ENCODE results near the gene DDIAS.
"Not testable (repeated sequence)": the region's sequence is repeated elsewhere in the genome, so short reads cannot be mapped to it uniquely, and the experiment has no call there.

The DDIAS gene, protein sequence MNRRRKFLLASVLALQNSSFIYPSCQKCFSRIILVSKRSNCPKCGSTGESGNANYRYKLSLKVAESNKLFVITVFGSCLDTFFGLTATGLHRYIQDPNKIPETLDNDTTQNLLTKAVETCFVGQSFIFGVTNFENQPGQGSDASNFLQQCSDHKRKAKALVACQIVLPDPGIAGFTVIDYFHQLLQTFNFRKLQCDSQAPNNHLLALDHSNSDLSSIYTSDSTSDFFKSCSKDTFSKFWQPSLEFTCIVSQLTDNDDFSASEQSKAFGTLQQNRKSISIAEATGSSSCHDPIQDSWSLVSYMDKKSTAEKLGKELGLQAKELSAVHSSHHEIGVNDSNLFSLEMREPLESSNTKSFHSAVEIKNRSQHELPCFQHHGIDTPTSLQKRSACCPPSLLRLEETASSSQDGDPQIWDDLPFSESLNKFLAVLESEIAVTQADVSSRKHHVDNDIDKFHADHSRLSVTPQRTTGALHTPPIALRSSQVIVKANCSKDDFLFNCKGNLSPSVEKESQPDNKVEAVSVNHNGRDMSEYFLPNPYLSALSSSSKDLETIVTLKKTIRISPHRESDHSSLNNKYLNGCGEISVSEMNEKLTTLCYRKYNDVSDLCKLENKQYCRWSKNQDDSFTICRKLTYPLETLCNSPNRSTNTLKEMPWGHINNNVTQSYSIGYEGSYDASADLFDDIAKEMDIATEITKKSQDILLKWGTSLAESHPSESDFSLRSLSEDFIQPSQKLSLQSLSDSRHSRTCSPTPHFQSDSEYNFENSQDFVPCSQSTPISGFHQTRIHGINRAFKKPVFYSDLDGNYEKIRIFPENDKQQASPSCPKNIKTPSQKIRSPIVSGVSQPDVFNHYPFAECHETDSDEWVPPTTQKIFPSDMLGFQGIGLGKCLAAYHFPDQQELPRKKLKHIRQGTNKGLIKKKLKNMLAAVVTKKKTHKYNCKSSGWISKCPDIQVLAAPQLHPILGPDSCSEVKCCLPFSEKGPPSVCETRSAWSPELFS

DNA sequence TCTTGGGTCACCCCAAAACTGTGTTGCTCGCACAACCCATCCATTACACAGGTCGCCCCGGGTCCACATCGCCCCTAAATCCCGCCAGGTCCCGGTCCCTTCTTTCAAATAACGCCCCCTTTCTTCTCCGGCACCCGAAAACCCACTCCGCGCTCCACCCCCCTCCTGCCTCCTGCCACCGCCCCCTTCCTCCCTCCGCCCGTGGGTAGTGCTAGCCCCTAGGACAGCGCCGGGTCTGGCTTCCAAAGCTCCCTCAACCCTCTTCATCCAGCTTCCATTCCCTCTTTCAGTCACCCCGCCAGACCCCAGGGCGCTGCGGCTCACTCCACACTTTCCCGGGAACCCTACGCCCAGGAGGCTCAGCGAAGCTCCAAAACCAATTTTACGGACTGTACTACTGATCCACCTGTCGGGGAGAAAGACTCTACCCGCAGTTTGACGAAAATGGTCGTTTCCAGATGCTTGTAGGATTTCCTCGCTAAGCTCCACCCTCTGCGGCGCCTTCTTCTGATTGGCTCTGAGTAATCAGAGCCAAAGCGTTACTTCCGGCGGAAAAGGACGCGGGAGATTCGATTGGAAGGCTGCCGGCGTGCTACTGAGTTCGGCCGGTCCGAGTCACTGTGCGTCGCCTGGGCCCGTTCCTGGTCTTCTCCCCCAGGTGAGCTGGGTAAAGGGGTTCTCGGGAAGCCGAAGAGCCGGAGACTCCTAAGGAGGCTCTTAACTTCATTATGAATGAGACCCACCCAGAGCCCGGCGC, at the start of gene DDIAS:
Gene DDIAS (plus strand): TSS at position 572 of the 757 bp plus-strand sequence. CDS start 13,003 bp downstream, outside the sequence.
- peak; percentile 98 for DNase-seq (ENCODE audit: low spot score)

DNA sequence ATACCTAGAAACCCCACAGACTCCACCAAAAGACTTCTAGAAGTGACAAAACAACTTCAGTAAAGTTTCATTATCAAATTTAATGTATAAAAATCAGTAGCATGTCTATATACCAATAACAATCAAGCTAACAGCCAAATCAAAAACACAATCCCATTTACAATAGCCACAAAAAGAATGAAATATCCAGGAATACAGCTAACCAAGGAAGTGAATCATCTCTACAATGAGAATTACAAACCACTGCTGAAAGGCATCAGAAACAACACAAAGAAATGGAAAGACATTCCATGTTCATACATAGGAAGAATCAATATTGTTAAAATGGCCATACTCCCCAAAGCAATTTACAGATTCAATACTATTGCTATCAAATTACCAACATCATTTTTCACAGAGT, 47.3 kb upstream of the DDIAS start:
- DNase-seq (ENCODE audit: low spot score): no peak

DNA sequence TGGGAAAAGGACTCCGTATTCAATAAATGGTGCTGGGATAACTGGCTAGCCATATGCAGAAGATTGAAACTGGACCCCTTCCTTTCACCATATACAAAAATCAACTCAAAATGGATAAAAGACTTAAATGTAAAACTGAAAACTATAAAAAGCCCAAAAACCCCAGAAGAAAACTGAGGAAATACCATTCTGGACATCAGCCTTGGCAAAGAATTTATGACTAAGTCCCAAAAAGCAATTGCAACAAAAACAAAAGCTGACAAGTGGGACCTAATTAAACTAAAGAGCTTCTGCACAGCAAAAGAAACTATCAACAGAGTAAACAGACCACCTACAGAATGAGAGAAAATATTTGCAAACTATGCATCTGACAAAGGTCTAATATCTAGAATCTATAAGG, 46.6 kb upstream of the DDIAS start:
- not testable (repeated sequence) for DNase-seq (ENCODE audit: low spot score)

GRCh38 chr11:82855616-82856015, 45.9 kb upstream of the DDIAS start:
- DNase-seq (ENCODE audit: low spot score): no peak

- DNase-seq (ENCODE audit: low spot score): no peak
These were observed 44.4 kb upstream of the DDIAS start for GRCh38 chr11:82857145-82857544.

GRCh38 chr11:82858133-82858532, 43.4 kb upstream of the DDIAS start:
- no peak for DNase-seq (ENCODE audit: low spot score)

DNA sequence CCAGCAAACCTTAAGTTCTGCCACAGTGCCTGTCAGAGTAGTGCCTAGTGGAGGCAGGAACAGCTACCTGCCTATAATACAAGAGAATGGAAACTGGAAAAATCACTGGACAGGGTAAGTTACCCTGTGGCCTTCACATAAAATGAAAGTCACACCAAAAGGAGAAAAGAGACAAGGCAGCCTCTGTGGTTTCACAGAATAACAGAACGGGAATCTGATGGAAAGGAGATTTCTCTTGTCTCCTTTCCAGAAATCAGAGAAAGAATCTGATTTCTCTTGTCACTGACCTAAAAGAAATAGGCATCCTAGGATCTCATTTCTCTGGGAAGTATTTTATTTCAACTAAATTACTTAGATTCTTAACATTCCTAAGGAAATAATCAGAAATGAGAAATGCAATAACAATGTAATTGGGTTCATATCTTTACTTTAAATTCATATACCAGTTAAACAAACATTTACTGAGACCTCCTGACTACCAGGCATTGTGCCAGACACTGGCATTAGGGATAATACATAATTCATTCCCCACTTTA, 42.9 kb upstream of the DDIAS start:
- peak; percentile 76 for DNase-seq (ENCODE audit: low spot score)

DNA sequence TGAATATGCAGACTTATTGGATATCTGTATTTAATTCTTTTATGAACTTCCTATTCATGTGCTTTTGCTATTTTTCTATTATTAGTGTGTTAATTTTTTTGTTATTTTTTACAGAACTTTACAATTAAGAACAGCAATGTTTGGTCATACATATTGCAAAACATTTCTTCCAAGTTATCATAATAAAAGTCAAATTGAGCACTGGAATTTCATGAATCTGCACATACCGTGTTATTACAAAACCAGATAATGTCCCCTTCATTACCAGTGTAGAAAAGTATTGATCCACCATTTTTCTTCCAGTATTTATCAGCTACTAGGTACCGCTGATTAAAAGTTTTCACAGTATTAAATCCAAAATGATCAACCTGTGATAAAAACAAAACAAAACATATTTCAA, 41.8 kb upstream of the DDIAS start:
- DNase-seq (ENCODE audit: low spot score): no peak

DNA sequence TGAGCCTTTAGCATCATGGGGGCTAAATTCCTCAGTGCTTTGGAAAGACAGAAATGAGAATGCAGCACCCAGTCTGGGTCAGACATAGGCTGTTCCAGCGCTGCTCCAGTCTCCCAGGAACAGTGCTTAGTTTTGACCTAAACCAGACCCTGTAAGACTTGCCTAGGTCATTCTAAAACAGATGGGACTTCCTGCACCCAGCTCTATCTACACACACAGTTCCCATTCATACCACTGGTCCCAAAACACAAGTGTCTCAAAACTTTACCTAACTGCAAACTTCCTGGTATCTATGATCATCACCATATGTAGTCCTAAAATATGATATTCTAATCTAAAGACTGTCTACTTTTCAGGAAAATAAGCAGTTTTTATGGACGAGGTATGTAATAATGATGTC, 39.2 kb upstream of the DDIAS start:
- no peak for DNase-seq (ENCODE audit: low spot score)

GRCh38 chr11:82863209-82863608, 38.3 kb upstream of the DDIAS start:
- DNase-seq (ENCODE audit: low spot score): no peak

DNA sequence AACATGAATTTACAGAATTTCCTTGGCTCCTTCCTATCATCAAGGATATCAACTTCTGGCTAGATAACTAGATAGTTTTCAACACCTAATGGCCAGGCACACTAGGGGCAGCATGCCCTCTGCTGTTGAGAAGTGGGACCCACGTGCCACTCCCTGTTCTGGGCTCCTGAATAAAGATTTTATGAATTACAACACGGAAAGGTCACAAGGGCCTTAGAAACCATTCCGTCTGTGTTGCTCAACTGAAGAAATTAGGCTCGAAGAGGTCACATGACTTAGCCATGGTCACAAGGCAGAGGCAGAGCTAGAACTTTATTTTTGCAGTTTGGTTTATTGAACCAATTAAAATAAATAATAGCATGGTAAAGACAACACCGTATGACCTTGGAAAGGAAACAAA, 37.3 kb upstream of the DDIAS start:
- DNase-seq (ENCODE audit: low spot score): peak; percentile 91

DNA sequence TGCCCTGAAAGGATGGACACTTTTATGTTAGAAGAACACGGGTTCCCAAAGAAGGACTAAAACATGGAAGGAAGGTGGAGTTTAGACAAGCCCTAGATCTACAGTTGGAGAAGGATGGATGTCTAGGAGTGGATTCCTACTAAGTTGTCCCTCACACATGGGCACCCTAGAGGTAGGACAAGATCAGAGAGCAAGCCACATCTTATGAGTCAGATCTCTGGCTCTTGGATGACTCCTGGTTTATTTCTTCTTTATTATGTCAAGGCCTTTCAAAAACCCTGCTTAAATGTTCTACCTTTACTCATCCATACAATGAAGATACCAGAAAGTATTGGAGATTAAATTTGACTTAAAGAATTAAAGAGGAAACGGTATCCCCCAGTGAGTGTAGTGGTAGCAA, 35.7 kb upstream of the DDIAS start:
- no peak for DNase-seq (ENCODE audit: low spot score)

DNA sequence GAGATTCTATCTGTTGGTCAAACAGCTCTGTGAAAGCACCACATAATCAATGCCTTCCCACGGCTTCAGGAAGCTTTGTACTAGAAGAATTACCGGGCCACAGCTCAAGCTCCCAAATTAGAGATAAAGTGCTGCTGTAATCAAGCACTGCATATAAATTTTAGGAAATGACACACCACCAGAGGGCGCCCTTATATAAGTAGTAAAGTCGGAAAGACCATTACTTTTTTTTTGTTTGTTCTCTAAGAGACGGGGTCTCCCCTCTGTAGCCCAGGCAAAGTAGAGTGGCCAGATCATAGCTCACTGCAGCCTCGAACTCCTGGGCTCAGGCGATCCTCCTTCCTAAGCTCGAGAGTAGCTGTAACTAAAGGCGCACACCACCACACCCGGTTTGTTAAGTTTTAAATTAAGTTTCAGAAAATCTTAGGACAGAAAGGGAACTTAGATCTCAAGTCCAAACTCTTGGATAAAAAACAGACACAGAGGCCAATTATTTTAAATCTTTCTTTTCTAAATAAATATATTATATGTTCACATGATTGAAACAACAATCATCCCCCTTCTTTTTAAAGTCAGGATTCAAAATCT, 33.9 kb upstream of the DDIAS start:
- peak; percentile 88 for DNase-seq (ENCODE audit: low spot score)

DNA sequence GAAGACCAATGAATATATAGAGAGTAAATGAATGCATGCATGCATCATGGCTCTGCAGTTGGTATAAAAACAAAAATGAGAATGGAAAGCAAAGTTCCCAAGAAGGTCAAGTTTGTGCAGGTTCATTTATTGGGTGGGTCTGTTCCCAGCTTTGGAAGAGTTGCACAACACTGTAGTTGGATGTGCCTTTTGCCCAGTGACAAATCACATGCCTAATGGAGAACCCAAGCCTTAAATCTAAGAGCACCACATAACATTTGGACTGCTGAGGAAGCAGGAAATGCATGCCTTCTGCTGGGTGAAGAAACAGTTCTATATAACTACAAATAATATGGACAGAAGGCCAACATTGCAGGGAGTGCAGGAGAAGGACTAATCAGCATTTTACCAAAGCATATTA, 31.9 kb upstream of the DDIAS start:
- no peak for DNase-seq (ENCODE audit: low spot score)

- DNase-seq (ENCODE audit: low spot score): no peak
These were observed 29.9 kb upstream of the DDIAS start for GRCh38 chr11:82871646-82872045.

DNA sequence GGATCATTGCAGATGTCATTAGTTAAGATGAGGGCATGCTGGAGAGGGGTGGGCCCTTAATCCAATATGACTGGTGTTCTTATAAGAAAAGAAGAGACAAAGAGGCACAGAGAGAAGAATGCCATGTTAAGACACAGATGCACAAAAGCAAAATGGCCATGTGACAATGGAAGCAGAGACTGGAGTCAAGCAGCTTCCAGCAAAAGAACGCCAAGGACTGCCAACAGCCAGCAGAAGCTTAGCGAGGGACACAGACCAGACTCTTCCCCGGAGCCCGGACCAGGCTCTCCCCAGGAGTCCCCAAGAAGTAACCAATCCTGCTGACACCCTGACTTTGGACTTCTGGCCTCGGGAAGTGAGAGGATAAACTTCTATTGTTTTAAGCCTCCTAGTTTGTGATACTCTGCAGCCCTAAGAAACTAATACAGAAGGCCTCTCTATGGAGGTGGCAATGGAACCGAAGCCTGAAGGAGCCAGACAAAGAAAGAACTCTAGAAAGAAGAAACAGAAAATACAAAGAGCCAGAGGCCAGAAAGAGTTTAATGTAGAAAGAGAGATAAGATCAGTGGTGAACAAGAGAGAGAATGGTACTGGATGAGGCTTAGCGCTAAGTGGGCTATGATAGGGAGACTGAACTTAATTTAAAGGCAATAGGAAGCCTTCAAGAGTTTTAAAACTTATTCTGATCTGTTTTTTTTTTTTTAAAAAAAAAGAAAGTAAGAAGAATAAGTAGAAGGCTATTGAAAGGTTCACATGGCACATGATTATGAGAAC, 29.0 kb upstream of the DDIAS start:
- DNase-seq (ENCODE audit: low spot score): peak; percentile 59

- no peak for DNase-seq (ENCODE audit: low spot score)
These were observed 27.6 kb upstream of the DDIAS start for GRCh38 chr11:82873919-82874333.

- DNase-seq (ENCODE audit: low spot score): no peak
These were observed 26.7 kb upstream of the DDIAS start for GRCh38 chr11:82874646-82875523.

DNA sequence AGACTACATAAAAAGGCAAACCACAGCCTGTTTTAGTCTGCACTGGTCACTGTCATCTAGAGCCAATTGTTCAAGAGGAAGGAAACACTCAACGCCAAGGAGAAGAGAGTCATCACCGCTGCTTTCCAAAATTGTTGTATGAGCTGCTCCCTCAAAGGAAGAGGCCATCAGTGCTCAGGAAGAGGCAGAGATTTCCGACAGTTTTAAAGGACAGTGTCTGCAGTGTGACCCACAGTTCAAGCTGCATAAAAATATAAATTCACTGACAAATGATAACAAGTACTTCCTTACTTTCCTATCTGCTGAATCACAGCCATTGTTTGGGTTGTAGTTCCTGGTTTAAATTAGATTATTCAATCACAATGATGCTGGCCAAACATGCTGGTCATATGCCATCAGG, 17.7 kb upstream of the DDIAS start:
- no peak for DNase-seq (ENCODE audit: low spot score)

All from pons (tissue), 1 donor.